ENCODE results near the gene MT1B. TPM values are rescaled to one million over a fixed set of nuclear protein-coding genes. Genes with fewer than 3 reads are reported as not detected.

The MT1B gene
- not detected in 2 replicates for total RNA-seq

GRCh38 chr16:56651586-56651985, at the start of gene MT1B:
Gene MT1B (plus strand): TSS chr16:56651886. CDS start chr16:56651954, 68 bp downstream.

GRCh38 chr16:56608043-56608875, 43.4 kb upstream of the MT1B start, which contains the start of gene MT2A:
Gene MT2A (plus strand): TSS chr16:56608584. CDS start chr16:56608656, 72 bp downstream.

GRCh38 chr16:56625140-56625942, 26.3 kb upstream of the MT1B start, which contains the start of gene MT1E:
Gene MT1E (plus strand): TSS chr16:56625781. CDS start chr16:56625852, 71 bp downstream.

GRCh38 chr16:56632156-56632847, 19.4 kb upstream of the MT1B start, which contains the start of gene MT1M:
Gene MT1M (plus strand): TSS chr16:56632659. CDS start chr16:56632732, 73 bp downstream.

GRCh38 chr16:56637814-56638750, 13.6 kb upstream of the MT1B start, which contains the start of gene MT1A:
Gene MT1A (plus strand): TSS chr16:56638666. CDS start chr16:56638739, 73 bp downstream.

GRCh38 chr16:56657555-56658326, 6.1 kb downstream of the MT1B start, which contains the start of gene MT1F:
Gene MT1F (plus strand): TSS chr16:56657959. CDS start chr16:56658059, 100 bp downstream.

GRCh38 chr16:56667581-56668571, 16.2 kb downstream of the MT1B start, which contains the start of gene MT1G:
Gene MT1G (minus strand): TSS chr16:56668065. CDS start chr16:56667993, 72 bp downstream.

GRCh38 chr16:56669005-56669839, 17.5 kb downstream of the MT1B start, which contains the start of gene MT1H:
Gene MT1H (plus strand): TSS chr16:56669814. CDS start chr16:56669885, 71 bp downstream.

GRCh38 chr16:56681939-56682702, 30.4 kb downstream of the MT1B start, which contains the start of gene MT1X:
Gene MT1X (plus strand): TSS chr16:56682470. CDS start chr16:56682541, 71 bp downstream.

Other genes starting within 250 kb of the MT1B start
- gene AMFR, start 226.3 kb upstream of the MT1B start, total RNA-seq, result 144 and 199 TPM in 2 replicates
- gene NUDT21, start 200.6 kb upstream of the MT1B start, total RNA-seq, result 55.3 and 57.7 TPM in 2 replicates
- 34.9 and 48.7 TPM in 2 replicates for gene OGFOD1, start 200.3 kb upstream of the MT1B start, total RNA-seq
- 26.3 and 31.0 TPM in 2 replicates for gene BBS2, start 131.9 kb upstream of the MT1B start, total RNA-seq
- gene MT4, start 86.8 kb upstream of the MT1B start, total RNA-seq, result not detected in 2 replicates
- gene MT3, start 62.4 kb upstream of the MT1B start, total RNA-seq, result not detected in 2 replicates
- 53.2 and 74.9 TPM in 2 replicates for gene MT2A, start 43.3 kb upstream of the MT1B start, total RNA-seq
- gene MT1E, start 26.1 kb upstream of the MT1B start, total RNA-seq, result 76.8 and 81.5 TPM in 2 replicates
- gene MT1M, start 19.2 kb upstream of the MT1B start, total RNA-seq, result 0.24 TPM in 1 of 2 replicates, not detected in the other
- 0.88 TPM in 1 of 2 replicates, not detected in the other for gene MT1A, start 13.2 kb upstream of the MT1B start, total RNA-seq
- gene MT1F, start 6.1 kb downstream of the MT1B start, total RNA-seq, result 0.29 TPM in 1 of 2 replicates, not detected in the other
- gene MT1G, start 16.2 kb downstream of the MT1B start, total RNA-seq, result 13.4 TPM in 1 of 2 replicates, not detected in the other
- not detected in 2 replicates for gene MT1H, start 17.9 kb downstream of the MT1B start, total RNA-seq
- gene MT1X, start 30.6 kb downstream of the MT1B start, total RNA-seq, result 32.3 and 66.0 TPM in 2 replicates
- 20.8 and 30.4 TPM in 2 replicates for gene NUP93, start 78.2 kb downstream of the MT1B start, total RNA-seq
- not detected in 2 replicates for gene SLC12A3, start 213.3 kb downstream of the MT1B start, total RNA-seq